ENCODE measurements around the gene MAN2A1. TPM values are rescaled to one million over a fixed set of nuclear protein-coding genes. Genes with fewer than 3 reads are reported as not detected.

The MAN2A1 gene
- total and polyA plus RNA-seq, 2 experiments from 2014 or later = 32.5 to 129 TPM

DNA sequence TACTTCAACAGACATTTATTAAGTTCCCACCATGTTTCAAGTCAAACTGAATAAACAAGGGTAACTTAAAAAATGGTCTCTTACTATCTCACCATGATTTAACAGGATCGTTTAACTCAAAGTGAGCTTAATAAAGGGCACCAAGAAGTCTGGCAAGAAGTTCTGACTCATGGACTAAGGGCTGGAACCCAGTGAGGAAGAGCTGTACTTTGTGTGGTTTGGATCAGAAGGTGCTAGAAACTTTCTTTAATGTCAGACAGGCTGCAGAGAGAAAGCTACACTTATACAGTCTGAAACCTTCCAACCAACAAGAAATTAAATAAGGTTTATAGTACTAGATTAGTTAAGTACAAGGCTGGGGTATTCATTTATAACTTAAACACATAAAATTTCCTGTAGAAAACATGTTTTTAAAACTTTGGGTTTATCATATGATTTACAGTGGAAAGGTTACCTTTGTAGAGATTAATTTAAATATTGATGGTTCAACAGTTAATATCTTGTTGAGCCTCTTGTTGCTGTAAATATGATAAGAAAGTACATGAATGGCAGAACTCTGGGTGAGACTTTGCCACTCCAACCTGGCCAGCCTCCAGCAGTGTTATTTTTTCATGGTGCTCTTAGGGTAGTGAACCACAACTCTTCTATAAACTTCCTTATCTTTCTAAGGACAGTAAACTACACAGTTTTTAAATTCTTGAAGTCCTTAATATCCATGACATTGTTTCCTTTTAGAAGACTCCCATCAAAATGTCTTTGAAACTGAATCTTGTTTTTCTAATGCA is 162.8 kb downstream of the MAN2A1 start (continued):
- TF ChIP-seq EZH2phosphoT487 (IDR thresholded peaks at IDR 0.05; ENCODE audit: unreplicated experiment) (no peak), JUNB (IDR thresholded peaks at IDR 0.05; ENCODE audit: unreplicated experiment) (no peak), STAT1 (IDR thresholded peaks at IDR 0.05; ENCODE audit: unreplicated experiment) (no peak), ZNF331 (CRISPR knock-in tag; IDR thresholded peaks at IDR 0.05; ENCODE audit: low read depth) (no peak), CREB1 (CRISPR knock-in tag; IDR thresholded peaks at IDR 0.05; ENCODE audit: low read depth) (no peak), ZNF114 (CRISPR knock-in tag; IDR thresholded peaks at IDR 0.05) (no peak), ZNF462 (CRISPR knock-in tag; IDR thresholded peaks at IDR 0.05) (no peak)

DNA sequence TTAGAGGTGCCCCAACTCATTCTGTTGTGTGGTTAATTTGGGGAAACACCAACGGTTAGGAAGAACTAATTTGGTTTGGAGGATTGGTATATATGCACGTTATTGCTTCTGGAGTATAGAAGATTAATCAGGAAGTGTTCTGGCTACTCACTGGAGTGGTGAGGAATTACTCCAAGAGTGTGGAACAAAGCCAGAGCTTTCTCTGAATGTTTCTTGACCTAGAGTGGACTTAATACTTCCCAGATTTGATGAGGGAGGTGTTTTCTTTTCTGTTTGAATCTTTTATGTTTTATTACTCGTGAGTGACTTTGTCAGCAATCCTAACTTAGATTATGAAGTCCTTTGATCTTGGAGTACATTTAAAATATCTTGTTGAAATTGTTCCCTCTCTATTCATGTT is 163.7 kb downstream of the MAN2A1 start:
- Histone ChIP-seq H3K27me3 (ENCODE audit: insufficient read depth) (no peaks in the 10 kb centered on the region), H3K27ac (ENCODE audit: low read depth) (no peak overlapping the region), H3K79me2 (replicated peaks; ENCODE audit: insufficient read depth) (no peaks in the 10 kb centered on the region), H3K4me2 (no peak overlapping the region), H3K4me1 (ENCODE audit: insufficient read depth) (0 out of 2 replicates have a peak, but pooled peaks cover 11% of the 10 kb centered on the region), H3F3A (replicated peaks; ENCODE audit: low read depth) (no peaks in the 10 kb centered on the region), H3K9me2 (ENCODE audit: insufficient read depth) (no peaks in the 10 kb centered on the region), H4K20me1 (replicated peaks; ENCODE audit: insufficient read depth) (peaks cover 2% of the 10 kb centered on the region; the same call in 1 of the 2 replicates), H2AFZ (no peak overlapping the region), H3K4me3 (no peak overlapping the region), H3K36me3 (ENCODE audit: insufficient read depth) (peaks cover 18% of the 10 kb centered on the region; the same call in 1 of the 2 replicates)
- peaks cover 64% of the 10 kb centered on the region for H3K36me3 Mint-ChIP-seq (ENCODE audit: low read depth)
- peaks cover 1% of the 10 kb centered on the region for H3K27me3 Mint-ChIP-seq (ENCODE audit: insufficient read depth, low read depth, poor library complexity)
- H3K4me3 Mint-ChIP-seq = no peak overlapping the region
- H3K4me1 Mint-ChIP-seq = peaks cover 12% of the 10 kb centered on the region; the same call in 2 of the 3 replicates
- DNase-seq (ENCODE audit: low spot score) = no peak
- H3K9me3 Mint-ChIP-seq = no peaks in the 10 kb centered on the region
- no peak overlapping the region for H3K27ac Mint-ChIP-seq
- ATAC-seq = no peak
- TF ChIP-seq ZNF331 (CRISPR knock-in tag; IDR thresholded peaks at IDR 0.05; ENCODE audit: low read depth) (no peak), STAT1 (IDR thresholded peaks at IDR 0.05; ENCODE audit: unreplicated experiment) (no peak), REST (IDR thresholded peaks at IDR 0.05; ENCODE audit: unreplicated experiment) (no peak), NANOG (IDR thresholded peaks at IDR 0.05; ENCODE audit: borderline replicate concordance) (no peak), POLR2AphosphoS5 (IDR thresholded peaks at IDR 0.05; ENCODE audit: low read depth) (no peak)
- TF ChIP-seq, protein P1, sequence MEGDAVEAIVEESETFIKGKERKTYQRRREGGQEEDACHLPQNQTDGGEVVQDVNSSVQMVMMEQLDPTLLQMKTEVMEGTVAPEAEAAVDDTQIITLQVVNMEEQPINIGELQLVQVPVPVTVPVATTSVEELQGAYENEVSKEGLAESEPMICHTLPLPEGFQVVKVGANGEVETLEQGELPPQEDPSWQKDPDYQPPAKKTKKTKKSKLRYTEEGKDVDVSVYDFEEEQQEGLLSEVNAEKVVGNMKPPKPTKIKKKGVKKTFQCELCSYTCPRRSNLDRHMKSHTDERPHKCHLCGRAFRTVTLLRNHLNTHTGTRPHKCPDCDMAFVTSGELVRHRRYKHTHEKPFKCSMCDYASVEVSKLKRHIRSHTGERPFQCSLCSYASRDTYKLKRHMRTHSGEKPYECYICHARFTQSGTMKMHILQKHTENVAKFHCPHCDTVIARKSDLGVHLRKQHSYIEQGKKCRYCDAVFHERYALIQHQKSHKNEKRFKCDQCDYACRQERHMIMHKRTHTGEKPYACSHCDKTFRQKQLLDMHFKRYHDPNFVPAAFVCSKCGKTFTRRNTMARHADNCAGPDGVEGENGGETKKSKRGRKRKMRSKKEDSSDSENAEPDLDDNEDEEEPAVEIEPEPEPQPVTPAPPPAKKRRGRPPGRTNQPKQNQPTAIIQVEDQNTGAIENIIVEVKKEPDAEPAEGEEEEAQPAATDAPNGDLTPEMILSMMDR (conservative IDR thresholded peaks at IDR 0.05; ENCODE audit: low read depth in 2 of 2) = no peak
